Measurements from ENCODE around the gene C14orf132. TPM values are rescaled to one million over a fixed set of nuclear protein-coding genes. Genes with fewer than 3 reads are reported as not detected.

The C14orf132 gene
- total RNA-seq, 4 donors from 2014 or later = 2.7 to 3.7 (median 3.0) TPM

GRCh38 chr14:96095058-96095457 is 55.9 kb downstream of the C14orf132 start:
- no peak for TF ChIP-seq CTCF (IDR thresholded peaks at IDR 0.05)
- no peak for TF ChIP-seq POLR2A (IDR thresholded peaks at IDR 0.05)
- intact Hi-C loops (cut with DNase I) = no loop called here
- no peak for DNase-seq
- no peaks in the 10 kb centered on the region for H3K36me3 ChIP-seq
- no peak overlapping the region for H3K4me3 ChIP-seq (replicated peaks in 1 of 3)
- 81% methylated on average over 3 of the region's 3 CpGs for WGBS, 2 donors
- H3K9me3 ChIP-seq = no peaks in the 10 kb centered on the region
- no peak overlapping the region for H3K27ac ChIP-seq
- no peaks in the 10 kb centered on the region for H3K27me3 ChIP-seq
- peaks cover 14 to 18% of the 10 kb centered on the region in 2 donors for H3K4me1 ChIP-seq

DNA sequence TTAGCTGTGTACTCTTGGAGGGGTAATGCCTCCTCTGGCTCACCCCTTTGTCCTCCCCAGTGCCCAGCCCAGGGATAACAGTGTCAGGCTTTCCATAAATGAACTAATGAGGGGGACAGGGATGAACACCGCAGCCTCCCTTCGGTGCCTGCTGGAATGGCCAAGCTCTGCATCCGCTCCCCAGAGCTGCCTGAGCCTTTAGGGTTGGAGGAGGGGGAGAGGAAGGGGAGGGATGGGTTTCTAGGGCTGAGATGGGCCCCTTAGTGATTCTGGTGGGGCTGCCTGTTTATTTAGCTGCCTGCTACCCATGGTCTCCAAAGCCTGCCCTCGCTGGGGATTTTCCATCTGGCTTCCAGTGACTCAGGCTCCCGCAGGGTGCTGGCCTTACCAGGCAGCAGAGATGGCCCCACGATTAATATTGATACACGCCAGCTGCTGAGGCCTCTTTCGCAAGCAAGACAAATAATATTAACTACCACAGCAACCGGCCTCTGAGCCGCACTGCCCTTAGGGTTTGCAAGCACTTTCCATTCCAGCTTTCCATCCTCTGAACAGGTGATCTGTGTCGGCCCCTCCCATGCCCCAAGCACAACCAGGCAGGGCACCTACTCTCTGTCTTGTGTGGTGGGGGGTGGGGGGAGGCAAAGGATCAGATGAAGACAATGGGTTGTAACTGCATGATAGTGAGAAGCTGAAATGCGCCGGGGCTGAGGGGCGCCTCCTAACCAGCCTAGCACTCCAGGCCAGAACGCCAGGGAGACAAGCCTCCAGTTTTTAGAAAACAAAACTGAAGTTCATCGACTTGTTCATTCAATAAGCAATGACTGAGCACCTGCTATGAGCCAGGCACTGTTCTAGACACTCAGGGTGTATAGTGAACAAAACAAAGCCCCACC is 56.7 kb downstream of the C14orf132 start:
- Histone ChIP-seq H3K9me3 (no peaks in the 10 kb centered on the region), H3K4me3 (replicated peaks in 1 of 3) (no peak overlapping the region)
- intact Hi-C loops (cut with DNase I) = no loop called here

DNA sequence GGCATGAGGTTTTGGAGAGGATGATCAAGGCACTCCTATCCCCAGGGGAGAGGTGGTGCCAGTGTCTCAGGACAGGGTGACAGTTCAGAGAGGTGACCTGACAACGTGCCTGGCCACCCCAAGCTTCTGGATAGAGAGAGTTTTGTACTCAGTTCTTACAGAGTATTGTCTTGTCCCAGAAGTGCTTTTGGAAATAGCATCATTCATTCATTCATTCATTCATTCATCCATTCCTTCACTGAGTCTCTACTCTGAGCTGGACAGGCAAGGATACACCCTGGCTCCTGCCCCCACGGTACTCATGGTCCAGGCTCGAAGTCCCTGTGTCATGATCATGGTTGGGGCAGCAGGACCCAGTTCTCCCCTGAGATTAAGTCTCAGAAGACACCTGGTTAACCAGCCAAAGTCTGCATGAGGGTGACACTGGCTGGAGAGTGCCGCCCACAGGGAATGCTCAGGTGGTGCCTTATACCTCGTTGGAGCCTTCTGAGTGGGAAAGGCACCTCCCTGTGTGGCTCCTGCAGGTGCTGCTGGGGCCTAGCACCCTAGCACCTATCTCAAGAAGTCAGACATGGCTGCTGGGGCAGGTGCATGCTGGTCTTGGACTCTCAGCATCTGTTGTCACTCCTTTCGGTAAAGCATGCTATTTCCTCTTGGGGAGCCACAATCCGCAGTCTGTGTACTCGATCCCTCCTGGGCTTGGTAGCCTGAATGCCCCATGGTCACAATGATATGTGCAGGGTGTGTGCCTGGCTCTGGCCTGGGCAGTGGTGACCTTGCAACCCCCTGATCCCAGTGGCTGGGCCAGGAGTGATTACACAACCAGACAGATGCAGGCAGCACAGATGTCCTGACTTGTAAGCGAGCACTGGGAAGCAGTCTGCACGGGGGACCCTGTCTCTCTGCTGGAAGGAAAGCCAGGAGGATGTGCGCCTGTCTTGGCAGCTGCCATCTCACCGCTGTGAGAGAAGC is 57.8 kb downstream of the C14orf132 start:
- WGBS, 2 donors = 70 to 78% methylated on average over 9 to 10 of the region's 12 CpGs
- H3K9me3 ChIP-seq = no peaks in the 10 kb centered on the region

More for the DNA sequence above, 56.7 kb downstream of the C14orf132 start:
- DNase-seq = no peak
- H3K27me3 ChIP-seq = no peaks in the 10 kb centered on the region
- no peaks in the 10 kb centered on the region for H3K36me3 ChIP-seq
- WGBS, 2 donors = 60 to 69% methylated on average over 15 to 16 of the region's 16 CpGs
- H3K27ac ChIP-seq = no peak overlapping the region
- TF ChIP-seq POLR2A (IDR thresholded peaks at IDR 0.05) (no peak), CTCF (IDR thresholded peaks at IDR 0.05) (no peak)
- peaks cover 12 to 17% of the 10 kb centered on the region in 2 donors for H3K4me1 ChIP-seq

GRCh38 chr14:96097752-96098151 is 58.6 kb downstream of the C14orf132 start:
- Histone ChIP-seq H3K4me3 (replicated peaks in 1 of 3) (no peak overlapping the region), H3K27me3 (no peaks in the 10 kb centered on the region), H3K4me1 (peaks cover 10 to 15% of the 10 kb centered on the region in 2 donors), H3K9me3 (no peaks in the 10 kb centered on the region), H3K36me3 (no peaks in the 10 kb centered on the region), H3K27ac (no peak overlapping the region)
- WGBS, 2 donors = 78 to 87% methylated on average over 7 of the region's 7 CpGs
- no peak for TF ChIP-seq CTCF (IDR thresholded peaks at IDR 0.05)
- TF ChIP-seq POLR2A (IDR thresholded peaks at IDR 0.05) = no peak
- intact Hi-C loops (cut with DNase I) = loop anchor here (2.0 kb wide), 1 partner anchor 177 kb away; no protein-coding TSS in a partner anchor
- DNase-seq = no peak

More for the DNA sequence above, 57.8 kb downstream of the C14orf132 start:
- no peak overlapping the region for H3K4me3 ChIP-seq (replicated peaks in 1 of 3)
- H3K27ac ChIP-seq = no peak overlapping the region
- no peak for TF ChIP-seq POLR2A (IDR thresholded peaks at IDR 0.05)
- TF ChIP-seq CTCF (IDR thresholded peaks at IDR 0.05) = no peak
- no peaks in the 10 kb centered on the region for H3K27me3 ChIP-seq
- H3K36me3 ChIP-seq = no peaks in the 10 kb centered on the region
- H3K4me1 ChIP-seq = peaks cover 10 to 15% of the 10 kb centered on the region in 2 donors
- no peak for DNase-seq
- intact Hi-C loops (cut with DNase I) = no loop called here
